G401.6 (cell line): Measurements from ENCODE around the gene KCNJ10.

Experiments
- FAIRE-seq: peaks from 2 replicates; lab custom pipeline; 2012; peaks lifted over from hg19 to GRCh38; lab: Jason Lieb, UNC

The KCNJ10 gene

DNA sequence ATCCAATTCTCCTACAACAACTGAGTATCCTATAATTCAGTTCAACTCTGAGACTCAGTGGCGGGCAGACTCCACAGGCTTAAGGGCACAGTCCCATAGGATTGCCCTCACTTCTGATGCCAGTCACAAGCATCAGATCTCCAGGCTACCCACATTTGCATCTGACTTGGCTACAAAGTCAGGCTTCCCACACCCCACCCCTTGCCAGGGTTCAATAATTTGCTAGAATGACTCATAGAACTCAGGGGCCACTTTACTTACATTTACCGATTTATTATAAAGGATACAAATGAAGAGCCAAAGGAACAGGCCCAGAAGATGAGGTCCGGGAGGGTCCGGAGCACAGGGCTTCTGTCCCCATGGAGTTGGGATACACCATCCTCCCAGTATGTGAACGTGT lies 80.0 kb downstream of the KCNJ10 start:
- FAIRE-seq, result no peak

DNA sequence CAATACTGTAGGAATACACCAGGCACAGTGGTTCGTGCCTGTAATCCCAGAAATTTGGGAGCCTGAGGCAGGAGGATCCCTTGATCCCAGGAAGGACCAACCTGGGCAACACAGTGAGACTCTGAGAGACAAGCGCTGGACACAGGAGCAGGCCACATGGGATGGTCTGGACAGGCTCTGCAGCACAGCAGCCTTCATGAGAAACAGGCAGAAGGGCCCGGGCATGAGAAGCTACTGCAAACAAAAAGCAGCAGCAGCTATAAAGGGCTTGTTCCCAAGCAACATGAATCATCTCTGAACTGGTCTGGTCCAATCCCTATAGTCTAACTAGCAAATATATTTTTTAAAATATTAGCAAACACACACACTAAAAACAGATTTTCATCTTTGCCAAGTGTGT lies 80.4 kb downstream of the KCNJ10 start:
- no peak for FAIRE-seq

DNA sequence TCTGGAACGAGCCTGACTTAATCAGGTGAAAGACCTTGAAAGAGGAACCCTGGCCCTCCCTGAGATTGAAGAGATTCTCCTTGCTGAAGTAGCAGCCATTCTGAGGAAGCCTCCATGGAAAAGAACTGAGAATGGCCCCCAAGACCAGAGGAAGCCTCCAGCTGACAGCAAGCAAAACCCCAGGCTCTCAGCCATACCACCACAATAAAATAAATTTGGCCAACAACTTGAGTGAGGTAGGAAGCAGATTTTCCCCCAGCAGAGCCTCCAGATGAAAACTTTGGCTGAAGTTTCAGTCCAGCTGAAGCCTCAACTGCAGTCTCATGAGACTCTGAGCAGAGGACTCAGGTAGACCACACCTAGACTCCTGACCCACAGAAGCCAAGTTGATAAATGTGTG lies 82.0 kb downstream of the KCNJ10 start:
- FAIRE-seq, result no peak

- FAIRE-seq, result no peak
These were observed 82.8 kb downstream of the KCNJ10 start for GRCh38 chr1:159987186-159987585.

GRCh38 chr1:159986531-159986930 lies 83.4 kb downstream of the KCNJ10 start:
- FAIRE-seq, result no peak

GRCh38 chr1:159986093-159986492 lies 83.9 kb downstream of the KCNJ10 start:
- no peak for FAIRE-seq

DNA sequence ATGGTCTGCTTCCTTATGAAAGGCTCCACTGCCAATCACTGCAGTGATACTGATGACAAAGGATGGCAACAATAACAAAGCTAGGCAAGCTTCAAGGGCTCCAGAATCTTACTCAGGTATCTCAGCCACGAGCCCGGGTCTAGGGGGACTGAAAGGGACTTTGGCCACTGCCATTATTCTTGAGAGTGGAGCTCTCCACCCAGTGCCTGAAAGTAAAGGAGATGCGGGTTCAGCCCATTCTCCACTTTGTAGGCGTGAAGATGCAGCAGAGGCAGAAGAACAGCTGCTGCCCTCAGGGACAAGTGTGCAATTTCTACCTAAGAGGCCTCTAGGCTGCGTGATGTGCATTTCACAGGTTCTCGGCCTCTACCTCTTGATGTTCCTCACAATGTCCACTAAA lies 84.5 kb downstream of the KCNJ10 start:
- FAIRE-seq, result no peak

DNA sequence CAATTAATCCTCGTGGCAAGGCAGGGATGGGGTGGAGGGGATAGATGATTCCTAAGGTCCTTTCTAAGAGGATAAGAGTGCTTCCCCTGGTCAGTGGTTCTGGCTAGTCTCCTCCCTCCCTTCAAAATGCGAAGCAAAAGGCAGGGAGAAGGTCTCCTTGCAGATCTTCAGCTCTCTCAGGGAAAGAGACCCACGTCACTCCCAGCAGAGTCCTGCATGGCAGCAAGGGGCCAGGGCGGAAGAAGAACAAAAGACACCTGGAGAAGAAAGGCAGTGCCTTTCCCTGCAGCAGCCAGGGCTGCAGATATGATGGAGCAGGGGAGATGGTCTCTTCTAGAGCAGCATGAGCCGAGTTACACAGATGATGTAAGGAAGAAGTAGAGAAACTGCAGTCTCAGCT lies 86.3 kb downstream of the KCNJ10 start:
- FAIRE-seq, result no peak

GRCh38 chr1:159982280-159982679 lies 87.7 kb downstream of the KCNJ10 start:
- FAIRE-seq, result no peak

DNA sequence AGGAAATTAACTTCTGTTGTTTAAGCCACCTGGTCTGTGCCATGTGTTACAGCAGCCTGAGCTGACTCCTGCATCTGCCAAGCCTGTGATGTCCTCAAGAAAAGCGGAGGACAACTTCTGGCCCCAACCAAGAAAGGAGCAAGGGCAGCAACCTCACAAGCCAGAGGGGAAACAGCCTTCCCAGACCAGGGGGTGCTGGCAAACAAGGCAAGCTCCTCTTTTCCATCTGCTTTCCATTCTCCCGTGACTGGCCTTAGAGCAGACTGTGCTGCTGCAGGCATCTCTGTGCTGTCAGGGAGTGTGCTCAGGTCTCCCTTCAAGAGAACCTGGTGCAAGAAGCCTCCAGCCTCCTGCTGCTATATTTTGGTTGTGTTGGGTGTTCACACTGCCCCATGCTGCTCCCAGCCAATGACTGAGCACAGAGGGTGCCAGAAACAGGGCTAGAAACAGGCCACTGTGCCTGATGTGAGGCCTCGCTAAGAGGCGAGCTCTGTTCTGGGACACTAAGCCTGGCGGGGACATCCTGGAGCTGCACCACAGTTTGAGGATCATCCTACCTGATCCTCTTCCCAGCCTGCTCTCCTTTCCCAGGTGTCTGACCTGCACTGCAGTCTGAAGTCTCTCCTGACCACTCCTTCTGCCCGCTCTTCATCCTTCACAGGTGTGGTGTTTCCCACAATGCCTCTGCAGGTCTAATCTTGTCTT lies 88.5 kb downstream of the KCNJ10 start:
- no peak for FAIRE-seq

DNA sequence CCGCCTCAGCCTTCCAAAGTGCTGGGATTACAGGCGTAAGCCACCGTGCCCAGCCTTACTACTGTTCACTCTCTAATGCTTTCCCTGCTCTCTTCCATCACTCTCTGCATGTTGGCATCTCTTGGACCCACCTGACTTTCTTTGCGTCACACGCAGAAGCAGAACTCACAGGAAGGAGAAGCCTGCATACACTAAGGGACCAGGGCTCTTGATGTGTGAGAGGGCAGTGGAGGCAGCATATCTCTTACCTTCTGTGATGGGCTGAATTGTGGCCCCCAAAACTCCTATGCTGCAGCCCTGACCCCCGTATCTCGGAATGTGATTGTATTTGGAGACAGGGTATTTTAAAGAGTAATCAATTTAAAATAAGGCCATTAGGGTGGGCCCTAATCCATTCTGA lies 89.2 kb downstream of the KCNJ10 start:
- FAIRE-seq, result no peak

DNA sequence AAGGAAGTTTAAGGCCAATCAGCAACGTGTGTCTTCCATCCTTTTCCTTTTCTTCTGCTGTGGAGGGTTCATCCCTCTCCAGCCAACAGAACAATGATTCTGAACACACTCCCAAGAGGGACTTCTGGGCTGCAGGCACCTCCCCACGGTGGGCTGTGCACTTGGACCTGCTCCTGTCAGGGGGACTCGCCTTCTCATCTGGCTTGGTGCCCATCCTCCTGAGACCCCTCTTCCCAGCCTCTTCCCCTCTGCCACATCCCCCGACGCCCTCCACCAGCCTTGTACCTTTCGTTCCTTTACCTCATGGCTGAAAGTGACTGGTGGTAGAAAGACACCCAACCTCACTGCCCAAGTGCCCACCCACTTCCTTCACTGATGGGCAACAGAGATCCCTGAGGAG lies 89.9 kb downstream of the KCNJ10 start:
- no peak for FAIRE-seq

- FAIRE-seq, result no peak
These were observed 90.7 kb downstream of the KCNJ10 start for GRCh38 chr1:159979257-159979656.

DNA sequence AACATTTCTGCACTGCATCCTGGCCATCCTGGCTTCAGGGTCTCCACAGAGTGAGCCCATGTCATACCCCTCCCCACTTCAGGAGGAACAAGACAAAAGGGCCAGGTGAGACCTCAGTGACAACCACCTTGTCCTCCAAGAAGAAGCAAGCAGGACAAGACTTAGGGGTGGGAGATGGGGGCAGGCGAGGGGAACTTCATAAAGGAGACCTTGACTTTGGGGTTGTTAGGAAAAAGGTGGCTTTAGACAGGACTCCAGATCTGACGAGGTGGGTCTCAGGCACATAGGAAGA lies 91.9 kb downstream of the KCNJ10 start:
- no peak for FAIRE-seq

- FAIRE-seq, result no peak
These were observed 92.4 kb downstream of the KCNJ10 start for GRCh38 chr1:159977364-159978106.

- FAIRE-seq, result no peak
These were observed 95.5 kb downstream of the KCNJ10 start for GRCh38 chr1:159974350-159974965.

- FAIRE-seq, result no peak
These were observed 96.5 kb downstream of the KCNJ10 start for GRCh38 chr1:159973350-159973940.

DNA sequence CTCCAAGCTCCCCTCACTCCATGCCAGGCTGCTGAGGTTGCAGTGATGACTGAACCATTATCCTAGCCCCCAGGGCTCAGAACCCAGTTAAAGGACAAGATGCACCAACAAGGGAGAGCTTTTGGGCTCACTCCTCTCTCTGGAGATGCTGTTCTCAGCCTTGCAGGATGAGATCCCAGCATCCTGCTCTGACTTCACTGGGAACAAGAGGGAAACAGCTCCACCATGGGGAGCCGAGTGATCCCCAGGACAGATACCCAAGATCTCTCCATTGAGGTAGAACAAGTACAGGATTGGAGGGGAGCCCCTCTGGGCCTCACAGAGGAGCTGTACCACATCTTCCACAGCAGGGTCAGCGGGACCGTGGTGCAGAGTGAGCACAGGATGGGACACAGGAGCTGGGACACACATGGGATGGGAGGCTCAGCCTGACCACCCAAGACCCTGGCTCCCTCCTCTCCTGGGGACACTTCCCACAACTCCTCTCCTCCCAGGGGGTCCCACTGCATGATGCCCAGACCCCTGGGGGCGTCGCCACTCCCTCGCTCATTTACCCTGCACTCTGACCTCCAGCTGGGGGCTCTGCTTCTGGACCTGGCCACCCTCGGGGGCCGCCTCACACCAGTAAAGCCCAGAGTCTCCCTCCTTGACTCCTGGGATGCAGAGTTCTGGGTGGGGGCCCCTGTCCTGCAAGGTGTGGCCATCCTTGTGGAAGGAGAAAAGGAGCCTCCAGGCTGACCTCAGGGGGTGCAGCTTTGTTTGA lies 97.3 kb downstream of the KCNJ10 start:
- FAIRE-seq, result no peak

DNA sequence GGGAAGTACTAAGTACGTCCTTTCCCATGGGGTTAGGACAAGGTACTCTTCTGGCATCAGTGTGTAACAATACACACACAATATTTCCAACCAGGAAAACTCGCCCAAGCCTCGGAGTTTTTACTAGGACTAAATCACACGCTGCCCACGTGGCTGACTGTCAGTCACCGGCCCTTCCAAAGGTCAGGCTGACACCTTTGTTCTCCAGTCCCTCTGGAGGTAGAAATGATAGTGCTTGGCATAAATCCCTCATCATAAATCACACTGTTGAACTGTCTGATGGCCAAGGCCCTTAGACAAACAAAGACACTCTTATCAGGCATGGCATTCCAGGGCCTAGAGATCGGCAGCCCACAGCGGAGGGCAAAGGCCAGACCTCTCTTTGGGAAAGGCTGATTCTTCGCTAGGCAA lies 99.0 kb downstream of the KCNJ10 start:
- FAIRE-seq, result no peak

DNA sequence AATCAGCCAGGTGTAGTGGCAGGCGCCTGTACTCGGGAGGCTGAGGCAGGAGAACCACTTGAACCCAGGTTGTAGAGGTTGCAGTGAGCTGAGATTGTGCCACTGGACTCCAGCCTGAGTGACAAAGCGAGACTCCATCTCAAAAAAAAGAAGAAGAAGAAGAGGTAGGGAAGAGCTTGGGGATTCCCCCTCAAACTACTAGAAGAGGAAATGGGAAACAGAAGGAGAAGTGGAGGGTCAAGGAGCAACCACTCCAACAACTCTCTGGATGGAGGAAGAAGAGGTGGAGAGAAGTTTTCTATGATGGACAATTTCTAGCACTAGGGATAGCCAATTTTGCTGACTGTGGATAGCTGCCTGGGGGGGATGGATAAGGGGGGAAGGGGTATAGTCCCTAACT lies 101.1 kb downstream of the KCNJ10 start:
- FAIRE-seq, result no peak

DNA sequence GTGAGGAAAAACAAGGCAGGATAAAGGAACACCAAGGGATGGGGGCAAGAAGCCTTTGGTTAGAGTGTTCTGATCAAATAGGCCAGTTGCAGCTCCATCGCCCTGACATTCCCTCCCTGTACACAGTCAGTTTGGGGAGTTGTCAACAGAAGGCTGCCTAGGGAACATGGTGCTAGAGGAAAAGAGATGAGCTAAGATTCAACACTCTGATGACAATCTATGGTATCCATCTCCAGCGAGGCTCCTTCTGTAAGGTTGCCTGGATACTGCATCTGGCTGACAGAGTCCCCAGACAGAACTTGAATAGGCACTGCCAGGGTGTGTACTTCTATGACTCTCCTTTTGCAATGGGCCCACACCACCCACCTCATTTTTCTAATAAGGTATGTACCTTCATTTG lies 104.7 kb downstream of the KCNJ10 start:
- no peak for FAIRE-seq

GRCh38 chr1:159964144-159964543 lies 105.8 kb downstream of the KCNJ10 start:
- no peak for FAIRE-seq

DNA sequence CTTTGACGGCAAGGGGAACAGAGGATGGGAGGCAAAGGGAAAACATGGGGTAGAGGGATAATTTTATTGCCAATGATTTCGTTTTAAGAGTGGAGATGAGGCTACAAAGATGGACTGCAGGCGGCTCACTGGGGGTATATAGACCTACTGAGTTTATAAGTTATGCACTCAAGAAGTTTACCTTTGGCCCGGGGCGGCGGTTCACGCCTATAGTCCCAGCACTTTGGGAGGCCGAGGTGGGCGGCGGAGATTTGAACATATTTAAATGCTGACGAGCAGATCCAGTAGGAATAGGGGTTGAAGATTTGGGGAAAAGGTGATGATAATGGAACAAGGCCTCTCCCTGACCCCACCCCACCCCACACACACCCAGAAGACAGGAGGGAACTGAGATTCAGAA lies 107.8 kb downstream of the KCNJ10 start:
- FAIRE-seq, result no peak
